DMS114 treated with DMSO at 0.1 percent for 48 hours (cell line): ENCODE measurements around the gene CPHXL.

Experiments used
- DNase-seq: peaks from one replicate; lab custom pipeline; 2025; ENCODE audit not compliant: unreplicated experiment; lab: John Stamatoyannopoulos, UW

The CPHXL gene

DNA sequence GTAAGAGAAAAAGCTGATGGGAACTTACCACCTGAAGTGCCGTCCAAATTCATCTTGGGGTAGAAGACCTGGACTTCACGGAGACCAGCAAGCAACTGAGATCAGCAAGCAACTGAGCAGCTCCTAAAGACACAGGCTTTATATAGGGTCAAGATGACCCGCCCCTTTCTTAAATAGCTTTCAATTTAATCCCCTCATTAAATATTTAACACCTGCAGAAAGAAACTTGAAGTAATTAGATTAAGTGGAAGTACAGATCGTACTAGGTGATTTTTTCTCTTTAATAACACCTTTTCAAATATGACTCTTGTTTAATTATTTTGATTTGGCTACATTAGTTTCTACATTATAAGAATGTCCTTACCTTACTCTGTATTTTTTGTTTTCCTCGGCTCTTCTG lies at the start of gene CPHXL:
TSS of gene CPHXL (minus strand) at position 101 of the 400 bp plus-strand sequence. CDS start at position 53, 48 bp downstream.
- no peak for DNase-seq

DNA sequence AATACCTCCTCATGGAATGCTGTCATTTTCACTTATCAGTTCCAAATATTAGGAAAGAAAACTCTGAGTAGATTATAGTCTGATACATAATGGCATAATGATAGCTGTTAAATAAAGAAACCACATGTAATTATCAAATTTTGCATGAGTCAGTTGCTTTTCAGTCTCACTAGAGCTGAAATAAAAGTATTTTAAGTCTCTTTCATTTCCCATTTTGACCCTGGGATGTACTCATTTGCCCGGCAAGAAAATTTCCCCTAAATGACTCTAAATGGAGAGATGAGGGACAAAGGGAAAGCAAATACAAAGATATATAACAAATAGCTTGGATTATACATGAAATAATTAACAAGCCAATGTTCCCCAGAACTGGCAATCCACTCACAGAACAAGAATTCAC lies 47.9 kb upstream of the CPHXL start:
- no peak for DNase-seq

GRCh38 chr16:75770051-75770450 lies 43.8 kb upstream of the CPHXL start:
- DNase-seq: no peak

DNA sequence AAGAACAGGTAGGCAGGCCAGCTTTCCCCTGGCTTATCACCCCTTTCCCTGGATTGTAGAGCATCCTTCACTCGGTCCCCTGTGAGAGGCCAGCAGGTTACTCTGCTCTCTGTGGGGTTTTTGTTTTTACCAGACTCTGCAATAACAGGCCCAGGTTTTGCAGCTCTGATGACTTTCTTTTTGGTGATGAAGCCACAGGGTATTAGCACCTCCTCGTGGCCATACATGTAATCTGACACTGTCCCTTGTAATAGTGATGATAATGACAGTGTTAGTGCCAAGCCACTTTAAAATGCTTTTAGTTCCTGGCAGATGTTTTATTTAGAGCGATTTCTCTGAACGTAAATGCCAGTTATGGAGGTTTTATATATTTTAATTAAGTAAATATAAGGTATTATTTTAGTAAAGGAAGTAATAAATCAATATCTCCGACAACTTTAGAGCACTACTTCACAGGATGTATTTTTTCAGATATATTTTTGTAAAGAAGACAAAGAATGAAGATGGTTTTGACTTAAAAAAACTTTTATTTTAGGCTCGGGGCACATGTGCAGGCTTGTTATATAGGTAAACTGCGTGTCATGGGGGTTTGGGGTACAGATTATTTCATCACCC lies 38.0 kb upstream of the CPHXL start:
- peak; percentile 66 for DNase-seq

GRCh38 chr16:75763204-75763603 lies 36.9 kb upstream of the CPHXL start:
- DNase-seq: no peak

- DNase-seq: no peak
These were observed 36.5 kb upstream of the CPHXL start for GRCh38 chr16:75762746-75763145.

GRCh38 chr16:75761108-75761507 lies 34.8 kb upstream of the CPHXL start:
- DNase-seq: no peak

DNA sequence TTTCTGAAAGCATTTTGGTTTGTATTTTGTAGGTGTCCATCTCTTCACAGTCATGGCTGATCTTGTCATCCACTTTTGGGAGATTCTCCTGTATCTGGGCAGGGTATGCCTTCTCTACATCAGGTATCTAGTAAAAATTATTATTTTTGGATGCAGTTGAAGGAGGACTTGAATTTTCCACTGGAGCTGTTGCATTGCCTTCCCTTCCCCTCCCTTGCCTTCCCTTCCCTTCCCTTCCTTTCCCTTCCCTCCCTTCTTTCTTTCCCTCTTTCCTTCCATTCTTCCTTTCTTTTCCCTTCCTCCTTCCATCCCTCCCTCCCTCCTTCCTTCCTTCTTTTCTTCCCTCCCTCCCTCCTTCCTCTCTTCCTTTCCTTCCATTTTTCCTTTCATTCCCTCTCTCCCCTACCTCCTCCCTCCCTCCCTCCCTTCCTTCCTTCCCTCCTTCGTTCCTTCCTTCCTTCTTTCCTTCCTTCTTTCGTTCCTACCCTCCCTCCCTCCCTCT lies 33.8 kb upstream of the CPHXL start:
- DNase-seq: no peak

DNA sequence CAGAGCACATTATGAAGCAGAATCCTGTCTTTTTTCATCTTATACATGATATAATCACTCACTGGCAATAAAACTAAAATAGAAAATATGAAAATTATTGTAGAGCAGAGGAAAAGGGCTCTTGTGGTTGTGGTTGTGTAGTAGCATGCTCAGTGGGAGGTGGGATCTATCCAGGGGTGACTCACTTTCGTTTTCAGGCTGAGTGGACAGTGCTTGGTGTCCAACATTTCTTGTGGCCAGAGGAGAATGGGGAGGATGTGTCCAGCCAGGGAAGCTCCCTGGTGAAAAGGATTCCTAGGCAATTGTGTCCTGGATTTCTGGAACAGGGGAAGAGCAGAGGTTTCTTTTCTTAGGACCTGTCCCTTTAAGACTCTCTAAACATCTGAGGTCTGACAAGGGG lies 31.9 kb upstream of the CPHXL start:
- DNase-seq: no peak

DNA sequence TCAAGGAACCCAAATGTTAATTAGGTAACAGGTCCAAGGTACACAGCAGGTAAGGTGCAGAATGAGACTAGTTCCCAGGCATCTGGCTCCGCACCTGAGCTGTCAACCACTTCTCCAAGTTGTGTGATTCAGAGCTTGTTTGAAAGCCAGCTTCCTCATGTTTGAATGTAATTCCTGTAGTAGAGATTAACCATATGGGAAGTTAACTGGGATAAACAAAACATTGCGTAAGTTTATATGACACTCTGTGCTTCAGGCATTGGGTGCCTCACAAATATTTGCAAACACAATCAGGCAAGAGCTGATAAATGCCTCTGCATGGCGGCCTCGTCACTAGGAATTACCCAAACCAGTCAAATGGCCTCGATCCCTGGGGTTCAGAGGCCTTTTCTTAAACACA lies 27.9 kb upstream of the CPHXL start:
- DNase-seq: no peak

DNA sequence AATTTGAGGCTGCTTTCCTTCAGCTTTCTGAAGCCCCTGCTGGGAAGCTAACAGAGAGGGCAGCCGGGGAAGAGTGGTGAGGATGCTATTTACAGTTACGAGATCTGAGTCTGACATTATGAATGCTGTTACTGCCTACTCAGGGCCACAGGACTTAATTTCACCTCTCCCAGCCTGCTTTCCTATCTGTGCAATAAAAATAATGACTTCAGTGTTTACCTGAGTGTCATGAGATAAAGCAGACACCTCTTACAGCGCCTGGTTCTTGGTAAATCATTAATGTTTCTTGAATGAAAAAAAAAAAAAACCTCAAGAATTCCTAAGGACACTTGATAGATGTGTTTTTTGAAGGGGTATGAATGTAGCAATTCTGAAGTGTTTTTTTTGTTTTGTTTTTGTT lies 24.2 kb upstream of the CPHXL start:
- DNase-seq: no peak

GRCh38 chr16:75746359-75746758 lies 20.1 kb upstream of the CPHXL start:
- DNase-seq: no peak

DNA sequence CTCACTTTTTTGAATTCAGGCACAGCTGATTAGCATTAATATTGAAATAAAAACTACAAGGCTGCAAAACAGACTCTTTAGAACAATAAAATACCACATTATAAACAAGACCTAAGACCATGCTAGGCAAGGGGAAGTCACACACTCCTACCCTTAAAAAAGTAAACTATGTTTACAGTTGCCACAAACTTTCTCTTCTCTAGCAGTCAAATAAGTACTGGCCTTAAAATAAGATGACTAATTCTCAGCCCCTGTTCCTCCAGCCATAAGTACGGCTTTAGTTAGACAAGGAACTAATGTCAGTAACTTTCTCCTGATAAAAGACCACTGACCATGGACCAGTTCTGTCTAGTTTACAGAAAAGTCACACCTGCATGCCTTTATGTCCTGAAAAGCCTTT lies 19.5 kb upstream of the CPHXL start:
- DNase-seq: no peak

- DNase-seq: no peak
These were observed 19.0 kb upstream of the CPHXL start for GRCh38 chr16:75745242-75745641.

GRCh38 chr16:75742424-75743047 lies 16.2 kb upstream of the CPHXL start:
- DNase-seq: peak; percentile 20

- DNase-seq: no peak
These were observed 7.3 kb upstream of the CPHXL start for GRCh38 chr16:75733305-75734211.

- DNase-seq: no peak
These were observed 6.6 kb upstream of the CPHXL start for GRCh38 chr16:75732871-75733270.

GRCh38 chr16:75727221-75727620 lies 931 bp upstream of the CPHXL start:
- DNase-seq: no peak

DNA sequence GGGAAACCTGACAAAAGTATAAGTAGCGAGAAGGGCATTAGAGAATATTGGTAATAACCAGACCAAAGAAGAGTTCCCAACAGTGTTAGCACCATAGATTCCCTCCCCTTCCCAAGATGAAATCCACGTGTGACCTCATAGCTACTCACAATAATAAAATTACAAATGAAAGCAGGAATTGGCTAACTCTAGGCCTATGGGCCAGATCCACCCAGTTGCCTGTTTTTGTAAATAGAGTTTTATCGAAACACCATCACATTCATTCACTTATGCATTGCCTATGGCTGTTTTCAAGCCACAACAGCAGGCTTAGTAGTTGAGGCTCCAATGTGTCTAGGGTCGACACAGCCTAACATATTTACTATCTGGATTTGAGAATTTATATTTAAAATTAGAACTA lies 7.8 kb downstream of the CPHXL start:
- DNase-seq: no peak

- no peak for DNase-seq
These were observed 11.6 kb downstream of the CPHXL start for GRCh38 chr16:75714661-75715060.

- no peak for DNase-seq
These were observed 15.9 kb downstream of the CPHXL start for GRCh38 chr16:75710344-75710743.

GRCh38 chr16:75703306-75703705 lies 23.0 kb downstream of the CPHXL start:
- DNase-seq: no peak
